Immature natural killer cell (primary cell): ENCODE results near the gene FOXE3. TPM values are rescaled to one million over a fixed set of nuclear protein-coding genes. Genes with fewer than 3 reads are reported as not detected.

Source experiments
- DNase-seq, 3 donors: peaks; one replicate each; pipeline ENCODE4 v3.0.0; 2022; ENCODE audit warnings: mixed read lengths in 1 of 3
- H3K27ac Mint-ChIP-seq, 6 donors: one replicate each; pipeline ENCODE4 v1.8.0; 2020; ENCODE audit warnings: mixed read lengths in 6 of 6, mild to moderate bottlenecking in 5 of 6, inconsistent platforms in 4 of 6, moderate library complexity in 3 of 6
- H3K27me3 Mint-ChIP-seq, 3 donors: one replicate each; pipeline ENCODE4 v1.8.0; 2020 to 2021; ENCODE audit warnings: low read depth in 3 of 3, mild to moderate bottlenecking in 3 of 3, mixed read lengths in 3 of 3, moderate library complexity in 3 of 3, inconsistent platforms in 1 of 3
- H3K36me3 Mint-ChIP-seq, 3 donors: one replicate each; pipeline ENCODE4 v1.8.0; 2020; ENCODE audit warnings: mixed read lengths in 3 of 3, inconsistent platforms in 2 of 3, mild to moderate bottlenecking in 2 of 3
- H3K4me1 Mint-ChIP-seq, 2 donors: one replicate each; pipeline ENCODE4 v1.8.0; 2020; ENCODE audit warnings: inconsistent platforms in 2 of 2, mild to moderate bottlenecking in 2 of 2, mixed read lengths in 2 of 2, moderate library complexity in 1 of 2
- H3K4me3 Mint-ChIP-seq, 5 donors: one replicate each; pipeline ENCODE4 v1.8.0; 2020; ENCODE audit warnings: mild to moderate bottlenecking in 5 of 5, mixed read lengths in 5 of 5, inconsistent platforms in 3 of 5, moderate library complexity in 3 of 5
- H3K9me3 Mint-ChIP-seq, 6 donors: one replicate each; pipeline ENCODE4 v1.8.0; 2020; ENCODE audit warnings: mild to moderate bottlenecking in 6 of 6, mixed read lengths in 6 of 6, inconsistent platforms in 4 of 6, moderate library complexity in 3 of 6
- polyA plus RNA-seq, 3 donors: library from polyadenylated mRNA; unstranded; fragments of 300-500 nt; fragmentation: Illumina TruSeq; gene quantifications; one replicate each; pipeline ENCODE4 v1.2.3, GENCODE V29; 2021

FOXE3 gene
- not detected for polyA plus RNA-seq

DNA sequence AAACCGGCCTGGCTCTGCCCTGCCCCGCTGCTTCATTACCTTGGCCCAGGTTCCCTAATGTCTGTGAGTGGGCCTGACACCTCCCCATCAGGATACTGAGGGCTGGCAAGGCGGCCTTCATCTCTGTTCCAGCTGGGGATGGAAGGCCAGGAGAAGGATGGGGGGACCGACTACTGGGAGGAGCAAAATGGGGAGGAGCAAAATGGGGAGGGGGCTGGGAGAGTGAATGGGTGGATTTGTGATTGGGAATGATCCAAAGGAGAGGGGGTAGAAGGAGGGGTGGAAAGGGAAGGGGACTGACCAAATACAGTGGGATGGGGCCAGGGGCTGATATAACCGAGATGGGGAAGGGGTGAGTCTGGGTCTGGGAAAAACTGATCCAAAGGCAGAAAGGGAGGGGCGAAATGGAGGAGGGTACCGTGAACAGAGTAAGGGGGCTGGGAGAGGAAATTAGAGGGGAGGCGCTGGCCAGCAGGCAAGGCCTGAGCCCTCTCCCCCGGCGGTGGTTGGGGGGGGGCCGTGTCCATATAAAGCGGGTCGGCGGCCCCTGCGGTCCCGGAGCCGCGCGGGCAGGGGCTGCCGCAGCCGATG lies at the start of gene FOXE3:
Gene FOXE3, plus strand, starts transcription at position 558 of the 591 bp plus-strand sequence. Its CDS starts 31 bp downstream, at position 589.
- H3K4me3 Mint-ChIP-seq: peak within 1 kb of the TSS in 4 of 5 donors; percentile 59 to 70 (median 66)
- no peaks in the 10 kb centered on the region for H3K9me3 Mint-ChIP-seq
- no peak for DNase-seq
- H3K27me3 Mint-ChIP-seq: peaks cover 9 to 23% (median 19%) of the 10 kb centered on the region in 3 donors
- peaks cover 7 to 9% of the 10 kb centered on the region in 2 donors for H3K4me1 Mint-ChIP-seq
- peaks cover 4 to 6% (median 4%) of the 10 kb centered on the region in 3 donors for H3K36me3 Mint-ChIP-seq
- H3K27ac Mint-ChIP-seq: no peak within 1 kb of the TSS

DNA sequence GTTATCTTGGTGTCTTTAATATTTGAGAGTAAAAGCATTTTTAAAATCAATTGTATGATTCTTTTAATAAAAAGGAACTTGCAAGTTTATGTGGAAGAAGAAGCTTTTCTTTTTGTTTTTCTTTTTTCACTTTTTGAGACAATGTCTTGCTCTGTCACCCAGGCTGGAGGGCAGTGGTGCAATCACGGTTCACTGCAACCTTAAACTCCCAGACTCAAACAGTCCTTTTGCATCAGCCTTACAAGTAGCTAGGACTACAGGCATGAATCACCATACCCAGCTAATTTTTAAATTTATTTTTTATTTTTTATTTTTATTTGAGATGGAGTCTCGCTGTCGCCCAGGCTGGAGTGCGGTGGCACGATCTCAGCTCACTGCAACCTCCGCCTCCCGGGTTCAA lies 48.4 kb upstream of the FOXE3 start:
- H3K4me1 Mint-ChIP-seq: peaks cover 5 to 6% of the 10 kb centered on the region in 2 donors
- no peak overlapping the region for H3K4me3 Mint-ChIP-seq
- peaks cover 0 to 3% (median 0%) of the 10 kb centered on the region in 3 donors for H3K27me3 Mint-ChIP-seq
- no peak for DNase-seq
- peaks cover 12 to 20% (median 16%) of the 10 kb centered on the region in 3 donors for H3K36me3 Mint-ChIP-seq
- no peaks in the 10 kb centered on the region for H3K9me3 Mint-ChIP-seq
- no peak overlapping the region for H3K27ac Mint-ChIP-seq

DNA sequence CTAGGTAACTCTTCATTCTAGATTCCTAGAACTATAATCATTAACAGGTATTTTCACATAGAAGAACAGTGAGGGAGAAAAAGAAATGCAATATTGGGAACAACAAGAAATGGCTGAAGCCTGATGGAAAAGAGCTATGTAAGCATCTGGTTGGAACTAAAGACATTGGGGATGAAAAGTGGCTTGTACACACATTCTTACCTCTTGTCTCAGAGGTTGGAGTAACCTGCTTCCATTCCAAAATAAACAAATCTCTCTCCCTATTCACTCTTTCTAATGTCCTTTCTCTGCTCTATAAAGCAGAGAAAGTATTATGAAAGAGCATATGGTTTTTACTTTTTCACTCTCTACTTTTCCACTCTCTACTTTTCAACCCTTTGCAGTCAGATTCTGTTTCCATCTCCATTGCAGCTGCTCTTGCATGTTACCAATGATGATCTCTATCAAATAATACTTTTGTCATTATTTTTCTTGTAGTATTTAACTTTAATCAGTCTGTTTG lies 45.0 kb upstream of the FOXE3 start:
- Mint-ChIP-seq H3K36me3 (peaks cover 20 to 25% (median 22%) of the 10 kb centered on the region in 3 donors), H3K4me1 (peaks cover 0 to 2% of the 10 kb centered on the region in 2 donors), H3K27me3 (no peaks in the 10 kb centered on the region), H3K9me3 (no peaks in the 10 kb centered on the region), H3K4me3 (no peak overlapping the region), H3K27ac (peak overlapping the region in 1 of 6 donors; percentile 44)
- no peak for DNase-seq

DNA sequence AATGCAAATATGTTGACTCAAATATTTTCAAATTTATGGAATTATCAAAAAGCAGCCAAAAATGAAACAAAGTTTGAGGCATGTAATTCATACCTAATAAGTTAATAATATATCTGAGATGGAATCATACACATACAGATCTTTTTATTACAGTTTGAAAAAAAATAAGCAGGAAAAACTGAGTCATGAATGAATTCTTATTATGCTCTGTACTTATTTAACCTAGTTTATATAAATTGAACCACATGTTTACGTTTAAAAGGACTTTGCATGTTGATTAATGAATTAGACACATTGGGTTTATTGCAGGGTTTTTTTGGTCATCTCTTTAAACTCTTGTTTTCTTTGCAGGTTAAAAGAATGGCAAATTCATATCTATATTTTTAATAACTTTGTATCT lies 41.6 kb upstream of the FOXE3 start:
- Mint-ChIP-seq H3K27me3 (no peaks in the 10 kb centered on the region), H3K4me1 (no peaks in the 10 kb centered on the region), H3K4me3 (no peak overlapping the region), H3K9me3 (no peaks in the 10 kb centered on the region), H3K36me3 (peaks cover 28 to 29% (median 28%) of the 10 kb centered on the region in 3 donors), H3K27ac (no peak overlapping the region)
- DNase-seq: no peak

DNA sequence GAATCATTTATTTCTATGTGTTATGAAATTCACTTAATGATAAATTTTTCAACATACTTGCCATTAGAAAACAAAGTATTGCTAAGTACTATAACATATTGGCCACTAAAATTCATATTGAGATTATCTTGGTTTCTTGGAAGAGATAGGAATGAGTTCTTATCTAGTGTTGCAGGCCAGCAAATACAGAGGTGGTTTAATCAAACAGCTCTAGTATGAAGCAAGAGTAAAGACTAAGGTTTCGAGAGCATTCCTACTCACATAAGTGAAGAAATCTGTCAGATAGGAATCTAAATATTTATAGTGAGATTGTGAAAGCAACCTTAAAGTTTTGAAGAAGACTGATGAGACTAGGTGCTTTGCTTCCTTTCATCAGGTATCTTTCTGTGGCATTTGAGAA lies 37.9 kb upstream of the FOXE3 start:
- Mint-ChIP-seq H3K4me1 (no peaks in the 10 kb centered on the region), H3K36me3 (peaks cover 15 to 34% (median 25%) of the 10 kb centered on the region in 3 donors), H3K4me3 (no peak overlapping the region), H3K27ac (peak overlapping the region in 1 of 6 donors; percentile 5), H3K27me3 (no peaks in the 10 kb centered on the region), H3K9me3 (no peaks in the 10 kb centered on the region)
- DNase-seq: no peak

DNA sequence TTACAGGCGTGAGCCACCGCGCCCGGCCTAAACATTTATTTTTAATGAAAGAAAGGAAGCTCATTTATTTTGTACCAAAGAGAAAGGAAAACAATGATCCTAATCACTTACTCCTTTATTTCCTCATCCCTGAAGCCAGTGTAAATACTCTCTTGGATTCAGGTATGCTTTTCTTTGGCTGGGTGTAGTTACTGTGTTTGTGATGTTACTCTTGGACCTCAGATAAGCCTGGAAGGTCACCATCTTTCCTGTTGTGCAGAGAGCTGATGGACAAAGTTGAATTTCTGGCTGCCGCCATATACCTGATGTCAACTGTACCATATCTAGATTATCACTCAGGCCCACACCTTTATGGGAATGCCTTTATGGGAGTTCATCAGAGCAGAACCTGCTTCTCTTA lies 35.4 kb upstream of the FOXE3 start:
- peaks cover 12 to 22% (median 20%) of the 10 kb centered on the region in 3 donors for H3K36me3 Mint-ChIP-seq
- H3K4me1 Mint-ChIP-seq: no peaks in the 10 kb centered on the region
- no peak overlapping the region for H3K27ac Mint-ChIP-seq
- H3K9me3 Mint-ChIP-seq: no peaks in the 10 kb centered on the region
- DNase-seq: no peak
- H3K27me3 Mint-ChIP-seq: no peaks in the 10 kb centered on the region
- H3K4me3 Mint-ChIP-seq: no peak overlapping the region

DNA sequence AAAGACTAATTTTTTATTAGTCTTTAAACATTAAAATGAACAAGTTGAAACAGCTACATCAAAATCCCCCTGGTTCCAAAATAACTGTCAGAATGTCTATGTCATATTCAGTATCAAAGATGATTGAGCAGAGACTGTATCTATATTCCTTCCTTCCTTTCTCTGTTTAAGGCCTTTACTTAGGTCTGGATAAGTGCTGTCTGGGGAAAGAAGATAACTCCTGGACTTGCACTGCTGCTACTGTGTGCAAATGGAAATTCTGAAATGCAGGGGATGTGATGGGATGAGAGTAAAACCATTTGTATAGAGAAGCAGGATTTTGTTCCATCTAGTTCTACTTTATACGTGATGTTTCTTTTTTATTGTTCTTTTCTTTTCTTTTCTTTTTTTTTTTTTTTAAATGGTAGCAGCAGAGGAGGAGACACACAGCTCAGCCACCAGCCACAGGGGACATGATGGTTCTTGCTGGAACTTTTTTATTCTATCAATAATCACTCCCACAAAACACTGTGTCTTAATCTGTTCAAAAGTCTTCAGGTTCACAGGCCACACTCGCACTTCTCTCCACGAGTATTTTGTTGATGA lies 33.6 kb upstream of the FOXE3 start:
- H3K27ac Mint-ChIP-seq: peak overlapping the region in 1 of 6 donors; percentile 8
- H3K9me3 Mint-ChIP-seq: no peaks in the 10 kb centered on the region
- peaks cover 12 to 21% (median 20%) of the 10 kb centered on the region in 3 donors for H3K36me3 Mint-ChIP-seq
- H3K4me3 Mint-ChIP-seq: no peak overlapping the region
- no peaks in the 10 kb centered on the region for H3K4me1 Mint-ChIP-seq
- H3K27me3 Mint-ChIP-seq: peaks cover 0 to 1% (median 0%) of the 10 kb centered on the region in 3 donors
- DNase-seq: no peak

DNA sequence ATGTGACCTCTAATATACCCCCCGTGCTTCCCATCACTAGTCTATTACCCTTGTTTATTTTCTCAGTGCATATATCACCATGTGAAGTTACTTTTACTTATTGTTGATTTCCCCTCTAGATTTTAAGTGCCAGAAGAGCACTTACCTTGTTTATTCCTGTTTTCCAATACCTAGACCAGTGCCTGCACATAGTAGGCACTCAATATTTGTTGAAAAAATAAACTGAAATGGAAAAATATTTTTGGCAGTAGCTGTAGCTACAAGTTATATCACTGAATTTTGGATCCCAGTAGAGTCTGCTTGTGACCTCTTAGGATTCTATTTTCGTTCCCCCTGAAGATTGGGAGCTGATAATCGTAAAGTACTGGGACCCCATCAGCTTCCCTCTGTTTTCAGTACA lies 32.0 kb upstream of the FOXE3 start:
- Mint-ChIP-seq H3K36me3 (peaks cover 11 to 17% (median 14%) of the 10 kb centered on the region in 3 donors), H3K9me3 (no peaks in the 10 kb centered on the region), H3K27me3 (peaks cover 0 to 1% (median 0%) of the 10 kb centered on the region in 3 donors), H3K4me3 (no peak overlapping the region), H3K27ac (no peak overlapping the region), H3K4me1 (no peaks in the 10 kb centered on the region)
- no peak for DNase-seq

DNA sequence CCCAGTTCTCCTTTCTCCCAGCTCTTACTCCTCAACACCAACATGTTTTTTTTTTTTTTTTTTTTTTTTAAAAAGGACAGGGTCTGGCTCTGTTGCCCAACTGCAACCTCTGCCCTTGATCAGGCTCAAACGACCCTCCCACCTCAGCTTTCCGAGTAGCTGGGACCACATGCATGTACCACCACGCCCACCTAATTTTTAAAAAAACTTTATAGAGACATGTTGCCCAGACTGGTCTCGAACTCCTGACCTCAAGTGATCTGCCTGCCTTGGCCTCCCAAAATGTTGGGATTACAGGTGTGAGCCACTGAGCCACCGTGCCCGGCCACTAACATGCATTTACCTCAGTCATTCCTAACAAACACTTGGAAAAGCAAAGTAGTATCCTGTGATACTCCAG lies 31.1 kb upstream of the FOXE3 start:
- Mint-ChIP-seq H3K36me3 (peaks cover 7 to 11% (median 8%) of the 10 kb centered on the region in 3 donors), H3K9me3 (no peaks in the 10 kb centered on the region), H3K4me3 (no peak overlapping the region), H3K27ac (no peak overlapping the region), H3K4me1 (no peaks in the 10 kb centered on the region), H3K27me3 (peaks cover 0 to 1% (median 0%) of the 10 kb centered on the region in 3 donors)
- no peak for DNase-seq

DNA sequence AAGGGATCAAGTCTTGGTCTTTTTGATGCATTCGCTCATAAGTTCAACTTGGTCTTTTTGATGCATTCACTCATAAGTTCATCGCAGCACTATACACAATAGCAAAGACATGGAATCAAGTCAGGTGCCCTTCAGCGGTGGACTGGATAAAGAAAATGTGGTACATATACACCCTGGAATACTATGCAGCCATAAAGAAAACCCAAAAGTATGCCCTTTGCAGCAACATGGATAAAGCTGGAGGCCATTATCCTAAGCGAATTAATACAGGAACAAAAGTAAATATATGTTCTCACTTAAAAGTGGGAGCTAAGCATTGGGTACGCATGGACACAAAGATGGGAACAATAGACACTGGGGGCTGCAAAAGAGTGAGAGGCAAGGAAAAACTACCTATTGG lies 29.8 kb upstream of the FOXE3 start:
- Mint-ChIP-seq H3K27me3 (peaks cover 0 to 2% (median 1%) of the 10 kb centered on the region in 3 donors), H3K4me1 (no peaks in the 10 kb centered on the region), H3K36me3 (peaks cover 4 to 7% (median 4%) of the 10 kb centered on the region in 3 donors), H3K4me3 (no peak overlapping the region), H3K9me3 (no peaks in the 10 kb centered on the region), H3K27ac (no peak overlapping the region)
- DNase-seq: no peak

DNA sequence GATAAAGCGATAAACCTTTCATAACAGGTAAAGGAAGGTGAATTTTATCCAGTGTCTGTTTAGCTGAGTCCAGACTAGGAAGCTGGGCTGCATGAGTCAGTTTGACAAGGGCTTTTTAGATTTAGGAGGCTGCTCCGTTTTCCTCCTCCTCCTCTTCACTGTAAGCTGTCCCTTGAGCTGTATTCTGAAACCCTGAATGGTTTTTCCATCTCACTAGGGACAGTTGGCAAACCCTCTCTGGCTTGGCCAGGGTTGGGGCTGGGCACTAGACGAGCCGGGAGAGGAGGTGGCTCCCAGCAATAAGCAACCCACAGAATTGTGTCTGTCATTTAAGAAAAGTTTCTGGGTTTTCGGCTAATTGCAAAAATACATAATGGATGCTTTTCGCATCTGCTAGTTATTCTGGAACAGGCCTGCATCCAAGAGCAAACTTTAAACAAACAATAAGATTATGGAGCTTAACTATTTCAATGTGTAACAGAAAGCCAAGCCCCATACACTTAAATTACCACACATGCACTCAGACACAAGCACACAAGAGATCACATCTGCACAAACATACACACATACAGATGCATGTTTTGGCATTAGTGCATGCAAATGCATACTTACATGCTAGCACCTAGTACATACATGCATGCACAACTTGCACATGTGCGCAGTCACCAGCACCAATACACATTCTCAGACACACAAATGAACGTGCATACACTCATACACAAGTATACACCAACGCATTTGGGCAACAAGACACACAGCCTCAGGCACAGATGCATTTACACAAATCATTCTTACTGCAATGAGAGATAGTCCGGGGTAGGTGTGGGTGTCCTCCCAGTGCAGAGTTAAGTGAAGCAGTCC lies 27.8 kb upstream of the FOXE3 start:
- no peak overlapping the region for H3K27ac Mint-ChIP-seq
- peaks cover 0 to 4% (median 0%) of the 10 kb centered on the region in 3 donors for H3K36me3 Mint-ChIP-seq
- H3K4me3 Mint-ChIP-seq: no peak overlapping the region
- H3K27me3 Mint-ChIP-seq: peaks cover 0 to 5% (median 2%) of the 10 kb centered on the region in 3 donors
- H3K9me3 Mint-ChIP-seq: no peaks in the 10 kb centered on the region
- no peak for DNase-seq
- H3K4me1 Mint-ChIP-seq: no peaks in the 10 kb centered on the region

DNA sequence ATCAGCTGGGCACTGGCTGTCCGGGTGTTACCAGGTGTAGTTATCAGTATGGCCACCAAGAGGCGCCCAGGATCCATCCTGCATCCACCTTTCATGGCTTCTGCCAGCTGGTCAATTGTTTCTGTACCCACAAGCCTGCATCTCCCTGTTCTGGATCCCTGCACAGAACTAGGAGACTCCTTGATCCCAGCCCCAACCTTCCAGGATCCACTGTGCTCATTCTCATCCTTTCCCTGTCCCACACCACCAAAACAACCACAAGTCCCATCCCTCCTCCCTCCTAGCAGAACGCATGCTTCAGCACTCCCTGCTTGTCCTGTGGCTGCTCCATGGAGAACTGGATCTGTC lies 27.2 kb upstream of the FOXE3 start:
- H3K27ac Mint-ChIP-seq: no peak overlapping the region
- DNase-seq: peak; percentile 7 to 19 (median 18)

DNA sequence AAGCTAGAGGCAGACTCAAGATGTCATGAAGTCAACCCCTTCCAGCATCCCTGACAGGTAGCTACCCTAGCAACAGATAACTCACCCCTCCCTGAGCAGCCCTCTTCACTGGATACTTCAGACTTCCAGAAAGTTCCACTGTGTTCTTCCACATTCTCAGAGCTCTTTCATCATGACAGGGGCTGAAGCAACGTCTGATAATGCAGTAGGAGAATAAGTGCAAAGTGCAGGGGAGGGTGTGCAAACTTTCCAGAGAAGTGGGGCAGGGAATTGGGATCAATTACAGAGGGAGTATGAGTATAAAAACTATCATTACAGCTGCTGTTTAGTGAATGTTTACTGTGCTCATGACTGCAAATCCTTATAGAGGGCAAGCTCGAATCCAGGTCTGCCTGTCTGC lies 26.4 kb upstream of the FOXE3 start:
- H3K4me1 Mint-ChIP-seq: no peaks in the 10 kb centered on the region
- no peak for DNase-seq
- no peak overlapping the region for H3K4me3 Mint-ChIP-seq
- H3K27ac Mint-ChIP-seq: no peak overlapping the region
- H3K36me3 Mint-ChIP-seq: peaks cover 0 to 4% (median 0%) of the 10 kb centered on the region in 3 donors
- no peaks in the 10 kb centered on the region for H3K9me3 Mint-ChIP-seq
- peaks cover 2 to 5% (median 3%) of the 10 kb centered on the region in 3 donors for H3K27me3 Mint-ChIP-seq

More for the DNA sequence above, 27.2 kb upstream of the FOXE3 start:
- Mint-ChIP-seq H3K27me3 (peaks cover 0 to 5% (median 2%) of the 10 kb centered on the region in 3 donors), H3K9me3 (no peaks in the 10 kb centered on the region), H3K36me3 (peaks cover 0 to 4% (median 0%) of the 10 kb centered on the region in 3 donors), H3K4me3 (no peak overlapping the region), H3K4me1 (no peaks in the 10 kb centered on the region)

DNA sequence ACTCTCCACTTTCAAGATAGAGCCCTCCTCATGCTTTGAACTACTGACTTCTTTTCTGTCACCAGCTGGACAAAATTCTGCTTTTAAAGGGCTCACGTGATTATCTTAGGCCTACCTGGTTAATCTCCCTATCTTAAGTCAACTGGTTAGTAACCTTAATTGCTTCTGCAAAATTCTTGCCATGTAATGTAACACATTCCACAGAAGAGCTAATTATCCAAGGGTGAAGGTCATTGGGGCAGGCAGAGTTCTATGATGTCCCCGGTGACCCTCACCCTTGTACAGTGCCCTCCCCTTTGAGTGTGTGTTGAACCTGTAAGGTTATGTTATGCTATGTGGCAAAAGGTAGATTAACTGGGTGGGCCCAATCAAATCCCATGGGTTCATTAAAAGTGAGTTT lies 25.2 kb upstream of the FOXE3 start:
- Mint-ChIP-seq H3K4me1 (no peaks in the 10 kb centered on the region), H3K4me3 (no peak overlapping the region), H3K27me3 (peaks cover 2 to 5% (median 3%) of the 10 kb centered on the region in 3 donors), H3K27ac (no peak overlapping the region), H3K9me3 (no peaks in the 10 kb centered on the region), H3K36me3 (peaks cover 0 to 4% (median 0%) of the 10 kb centered on the region in 3 donors)
- no peak for DNase-seq
